Activated CD4-positive, alpha-beta T cell treated with anti-CD3 and anti-CD28 coated beads, Interleukin-2, amount 50 U/mL, for 4 hours (primary cell): ENCODE measurements around the gene PLPPR1.

Source experiments
- DNase-seq, 2 experiments: peaks; one replicate each; pipeline ENCODE4 v3.0.0-alpha.2; 2020

PLPPR1 gene

GRCh38 chr9:101050650-101051049 is 22.1 kb downstream of the PLPPR1 start:
- no peak for DNase-seq

- no peak for DNase-seq
These were observed 26.1 kb downstream of the PLPPR1 start for GRCh38 chr9:101054657-101055056.

GRCh38 chr9:101055516-101055915 is 27.0 kb downstream of the PLPPR1 start:
- no peak for DNase-seq

GRCh38 chr9:101062686-101063085 is 34.2 kb downstream of the PLPPR1 start:
- no peak for DNase-seq

- no peak for DNase-seq
These were observed 34.7 kb downstream of the PLPPR1 start for GRCh38 chr9:101063192-101063591.

- no peak for DNase-seq
These were observed 35.7 kb downstream of the PLPPR1 start for GRCh38 chr9:101064206-101064605.

GRCh38 chr9:101065930-101066329 is 37.4 kb downstream of the PLPPR1 start:
- no peak for DNase-seq

- DNase-seq = no peak
These were observed 40.2 kb downstream of the PLPPR1 start for GRCh38 chr9:101068696-101069095.

- DNase-seq = no peak
These were observed 43.7 kb downstream of the PLPPR1 start for GRCh38 chr9:101072259-101072658.

GRCh38 chr9:101073122-101073521 is 44.6 kb downstream of the PLPPR1 start:
- no peak for DNase-seq

- DNase-seq = no peak
These were observed 53.1 kb downstream of the PLPPR1 start for GRCh38 chr9:101081641-101082040.

GRCh38 chr9:101083448-101084202 is 55.1 kb downstream of the PLPPR1 start:
- no peak for DNase-seq

- DNase-seq = no peak
These were observed 58.9 kb downstream of the PLPPR1 start for GRCh38 chr9:101087426-101087825.

- no peak for DNase-seq
These were observed 64.4 kb downstream of the PLPPR1 start for GRCh38 chr9:101092922-101093321.

- DNase-seq = no peak
These were observed 65.1 kb downstream of the PLPPR1 start for GRCh38 chr9:101093620-101094019.

- DNase-seq = no peak
These were observed 66.2 kb downstream of the PLPPR1 start for GRCh38 chr9:101094686-101095085.

GRCh38 chr9:101097210-101097609 is 68.7 kb downstream of the PLPPR1 start:
- no peak for DNase-seq

GRCh38 chr9:101098392-101098791 is 69.9 kb downstream of the PLPPR1 start:
- DNase-seq = no peak

GRCh38 chr9:101114317-101114716 is 85.8 kb downstream of the PLPPR1 start:
- no peak for DNase-seq

GRCh38 chr9:101115102-101115501 is 86.6 kb downstream of the PLPPR1 start:
- DNase-seq = no peak

GRCh38 chr9:101117161-101117560 is 88.6 kb downstream of the PLPPR1 start:
- no peak for DNase-seq

GRCh38 chr9:101119206-101119819 is 90.8 kb downstream of the PLPPR1 start:
- DNase-seq = no peak

- no peak for DNase-seq
These were observed 93.4 kb downstream of the PLPPR1 start for GRCh38 chr9:101121836-101122399.

- no peak for DNase-seq
These were observed 98.0 kb downstream of the PLPPR1 start for GRCh38 chr9:101126556-101126955.
